HG03575 (cell line): ENCODE results near the gene TOP3B.

Experiments used
- ATAC-seq: cut with Tn5 transposase; IDR thresholded peaks from one replicate; pipeline ENCODE4 v1.9.1; 2021; ENCODE audit not compliant: unreplicated experiment, insufficient number of reproducible peaks, low FRiP score; ENCODE audit errors: extremely low read depth

The TOP3B gene

GRCh38 chr22:21967693-21968271 is 14.8 kb downstream of the TOP3B start:
- no peak for ATAC-seq

DNA sequence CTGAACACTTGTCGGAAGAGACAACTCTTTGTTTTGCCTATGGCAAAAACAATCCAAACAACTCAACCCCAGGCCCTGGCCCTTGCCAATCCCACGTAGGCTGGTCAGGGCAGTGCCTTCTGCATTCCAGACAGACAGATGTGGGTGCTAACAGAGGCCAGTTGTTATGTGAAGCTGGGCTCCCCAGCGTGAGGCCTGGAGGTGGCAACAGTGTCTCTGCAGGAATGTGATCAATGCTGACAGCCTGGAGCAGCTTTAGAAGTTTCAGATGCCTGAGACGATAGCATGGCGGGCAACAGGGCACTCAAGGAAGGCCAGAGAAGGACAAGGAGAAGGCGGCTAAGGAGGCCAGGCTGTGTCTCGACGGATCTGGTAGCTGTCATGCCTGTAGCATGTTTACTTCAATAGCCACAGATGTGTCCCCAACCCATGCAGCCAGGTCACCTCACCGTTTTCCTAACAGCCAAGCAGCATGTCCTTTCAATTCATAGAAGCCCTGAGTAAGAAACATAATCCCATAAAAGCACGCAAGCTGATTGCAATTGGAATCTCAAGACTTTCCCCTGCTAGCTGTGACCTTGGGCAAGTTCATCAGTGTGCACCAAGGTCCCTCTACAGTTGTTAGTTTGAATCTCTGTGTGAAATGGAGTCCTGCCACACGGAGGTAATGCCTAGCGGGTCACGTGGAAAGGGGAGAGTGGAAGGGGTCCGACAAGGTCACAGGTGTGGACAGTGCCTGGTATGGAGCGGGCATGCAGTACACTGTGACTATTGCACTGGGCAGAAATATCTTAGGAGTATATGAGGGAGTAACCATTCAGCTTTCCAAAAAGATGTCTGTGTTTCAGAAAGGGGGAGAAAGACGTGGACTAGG is 15.7 kb downstream of the TOP3B start:
- no peak for ATAC-seq

- no peak for ATAC-seq
Measured at GRCh38 chr22:21965762-21966288, 16.8 kb downstream of the TOP3B start.

GRCh38 chr22:21964918-21965484 is 17.6 kb downstream of the TOP3B start:
- ATAC-seq, result no peak

DNA sequence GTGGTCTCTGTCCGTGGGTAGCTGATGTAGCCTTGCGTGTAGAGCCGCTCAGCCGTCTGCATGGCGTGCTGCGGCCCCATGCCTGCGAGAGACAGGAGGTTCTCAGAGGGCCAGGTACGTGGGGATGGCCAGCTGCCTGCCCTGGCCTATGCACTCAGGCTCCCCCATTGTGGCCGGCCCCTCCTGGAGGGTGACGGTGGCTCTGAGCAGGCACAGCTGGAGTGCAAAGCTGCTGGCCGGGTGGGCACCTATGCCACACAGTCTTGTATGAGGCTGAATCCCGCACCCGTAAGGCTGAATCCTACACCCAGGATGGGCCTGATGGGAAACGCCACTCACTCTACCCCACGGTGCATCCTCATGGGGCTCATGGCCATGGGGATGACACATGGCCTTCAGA is 18.4 kb downstream of the TOP3B start:
- no peak for ATAC-seq

GRCh38 chr22:21963790-21964211 is 18.8 kb downstream of the TOP3B start:
- ATAC-seq, result no peak

DNA sequence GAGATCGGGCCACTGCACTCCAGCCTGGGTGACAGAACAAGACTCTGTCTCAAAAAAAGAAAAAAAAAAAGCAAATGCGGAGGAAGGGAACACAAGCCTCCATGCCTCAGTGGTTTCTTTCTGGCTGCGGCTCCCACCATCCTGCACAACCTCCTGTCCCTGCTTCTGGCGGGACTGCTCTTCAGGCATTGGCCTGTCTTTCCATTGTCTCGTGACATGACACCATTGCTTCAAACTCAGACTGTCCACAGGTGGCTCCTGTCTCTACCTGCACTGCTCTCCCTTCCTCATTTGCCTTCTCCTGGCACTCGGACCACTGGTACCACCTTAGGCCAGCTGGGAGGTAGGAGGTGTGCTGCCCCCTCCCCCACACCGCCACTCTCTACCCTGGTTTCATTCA is 19.3 kb downstream of the TOP3B start:
- ATAC-seq, result no peak

GRCh38 chr22:21962655-21962949 is 20.0 kb downstream of the TOP3B start:
- ATAC-seq, result no peak

DNA sequence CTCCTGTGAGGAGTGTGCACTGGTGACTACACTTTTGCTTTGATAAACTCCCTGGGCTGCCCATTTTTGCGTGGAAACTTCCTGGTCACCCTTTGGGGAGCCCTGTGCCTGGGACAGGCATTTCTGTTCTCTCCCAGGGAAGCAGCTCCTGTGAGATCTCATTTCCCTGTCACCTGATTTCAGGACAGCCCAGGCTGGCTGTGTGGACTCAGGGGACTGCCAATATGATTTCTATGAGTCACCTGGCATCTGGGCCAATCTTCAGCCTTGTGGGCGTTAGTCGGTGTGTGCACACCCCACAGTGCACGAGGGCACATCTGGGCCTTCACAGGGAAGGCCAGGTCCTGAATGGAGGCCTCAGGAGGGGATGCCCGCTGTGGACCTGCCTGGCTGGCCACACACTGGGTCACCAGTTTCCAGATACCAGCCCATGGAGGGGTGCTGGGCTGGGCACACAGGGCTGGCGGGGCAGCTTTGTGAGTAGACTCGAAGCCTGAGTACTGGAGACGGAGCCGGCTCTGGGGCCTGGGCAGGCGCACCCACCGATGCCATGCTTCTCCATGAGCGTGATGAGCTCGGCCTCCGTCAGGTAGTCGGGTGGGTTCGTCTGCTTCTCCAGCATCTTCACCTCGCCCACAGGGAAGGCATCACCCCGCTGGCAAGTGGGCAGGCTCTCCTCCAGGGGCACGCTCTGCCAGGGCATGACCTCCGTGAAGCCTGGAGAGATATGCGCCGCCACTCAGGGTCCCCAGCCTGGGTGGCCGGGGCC is 20.5 kb downstream of the TOP3B start:
- ATAC-seq, result no peak

- no peak for ATAC-seq
Measured at GRCh38 chr22:21961127-21961867, 21.3 kb downstream of the TOP3B start.

- ATAC-seq, result no peak
Measured at GRCh38 chr22:21960200-21961126, 22.1 kb downstream of the TOP3B start.

GRCh38 chr22:21959274-21960074 is 23.1 kb downstream of the TOP3B start:
- no peak for ATAC-seq

DNA sequence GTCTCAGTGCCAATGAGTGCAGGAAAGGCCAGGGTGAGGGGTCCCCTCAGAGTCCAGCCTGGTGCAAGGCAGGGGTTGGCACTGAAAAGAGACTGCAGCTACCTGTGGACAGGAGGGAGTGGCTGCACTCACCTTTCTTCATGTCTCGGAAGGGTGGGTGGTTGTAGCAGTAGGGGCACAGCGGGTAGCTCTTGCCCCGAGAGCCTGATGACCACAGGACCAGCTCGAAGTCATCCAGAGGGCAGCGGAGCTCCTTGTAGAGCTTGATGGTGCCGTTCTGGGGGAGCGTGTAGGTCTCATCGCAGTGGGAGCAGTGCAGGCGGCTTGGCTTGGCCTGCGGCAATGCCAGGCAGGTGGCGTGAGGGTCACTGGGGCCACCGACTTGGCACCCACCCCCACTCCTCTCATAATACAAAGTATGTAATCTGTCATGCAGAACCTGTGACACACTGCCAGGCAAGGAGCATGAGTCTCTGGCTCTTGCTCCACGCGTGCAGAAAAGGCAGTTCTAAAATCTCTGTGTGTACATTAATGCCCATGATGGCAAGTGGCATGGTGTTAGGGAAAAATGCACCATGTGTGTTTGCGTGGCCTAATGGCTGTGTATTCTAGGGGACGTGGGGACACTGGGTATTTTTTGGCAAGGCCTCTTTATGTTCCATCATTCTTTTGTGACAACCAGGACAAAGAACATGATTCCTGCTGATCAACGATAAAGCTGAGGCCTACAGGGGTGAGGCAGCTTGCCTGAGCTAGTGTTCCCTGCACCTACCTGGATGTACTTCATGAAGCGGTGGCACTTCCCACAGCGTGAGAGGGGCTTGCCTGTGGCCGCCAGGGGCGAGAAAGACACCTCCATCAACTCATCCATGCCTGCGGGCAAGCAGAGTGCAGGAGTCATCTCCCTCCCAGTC is 24.0 kb downstream of the TOP3B start:
- no peak for ATAC-seq

- ATAC-seq, result no peak
Measured at GRCh38 chr22:21952586-21953571, 29.7 kb downstream of the TOP3B start, which contains the start of gene PPM1F. Gene PPM1F, minus strand, starts transcription at chr22:21952848. Its CDS starts 6,800 bp downstream, at chr22:21946048.

DNA sequence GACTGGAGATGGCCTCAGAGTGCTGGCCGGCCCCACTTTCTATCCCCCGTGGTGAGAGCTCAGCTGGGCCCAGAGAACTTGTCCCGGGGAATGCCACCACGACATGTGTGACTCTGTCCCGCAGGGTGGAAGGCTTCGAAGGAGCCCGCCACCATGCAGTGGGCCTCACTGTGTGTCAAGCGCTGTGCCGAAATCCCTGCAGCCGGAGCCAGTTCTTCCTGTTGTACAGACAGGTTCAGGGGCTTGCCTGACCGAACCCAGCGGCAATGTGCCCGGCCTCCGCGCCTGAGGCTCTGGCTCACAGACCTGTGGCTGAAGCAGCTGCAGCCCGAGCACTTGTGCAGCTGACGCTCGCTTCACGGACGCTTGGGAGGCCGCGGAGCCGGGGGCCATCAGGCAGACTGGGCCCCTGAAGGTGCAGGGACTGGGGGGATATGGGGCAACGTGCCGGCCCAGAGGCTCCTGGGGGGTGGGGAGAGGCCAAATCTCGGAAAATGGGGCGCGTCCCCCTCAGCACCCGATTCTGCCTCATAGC is 30.6 kb downstream of the TOP3B start:
- ATAC-seq, result no peak
